NOMO-1 treated with dmso at 0.1 percent for 144 hours (cell line): ENCODE results near the gene RNASE12.
"Not testable (repeated sequence)": the region's sequence is repeated elsewhere in the genome, so short reads cannot be mapped to it uniquely, and the experiment has no call there.

Experiments used
- DNase-seq: peaks from one replicate; lab custom pipeline; 2025; ENCODE audit not compliant: unreplicated experiment; lab: John Stamatoyannopoulos, UW

RNASE12 gene, protein sequence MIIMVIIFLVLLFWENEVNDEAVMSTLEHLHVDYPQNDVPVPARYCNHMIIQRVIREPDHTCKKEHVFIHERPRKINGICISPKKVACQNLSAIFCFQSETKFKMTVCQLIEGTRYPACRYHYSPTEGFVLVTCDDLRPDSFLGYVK

DNA sequence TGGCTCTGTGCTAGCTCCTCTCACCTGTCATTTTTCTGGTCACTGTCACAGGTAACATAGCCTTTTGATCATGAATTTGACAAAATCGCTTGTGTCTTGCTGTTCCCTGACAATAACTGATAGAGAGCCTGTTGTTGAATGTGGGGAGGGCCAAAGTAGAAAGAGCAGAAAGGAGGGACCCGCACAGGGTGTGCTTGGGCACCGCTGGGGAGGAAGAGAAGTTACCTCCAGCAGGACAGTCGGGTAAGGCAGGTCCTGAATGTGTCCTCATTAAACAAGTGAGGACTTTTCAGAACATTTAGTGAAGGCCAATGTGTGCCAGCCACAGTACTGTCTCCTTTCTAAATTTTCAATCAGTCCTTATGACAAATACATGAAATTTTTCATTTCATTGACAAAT lies at the start of gene RNASE12:
Gene RNASE12, minus strand, starts transcription at position 142 of the 400 bp plus-strand sequence. CDS start 653 bp downstream, outside the sequence.
- DNase-seq: no peak

DNA sequence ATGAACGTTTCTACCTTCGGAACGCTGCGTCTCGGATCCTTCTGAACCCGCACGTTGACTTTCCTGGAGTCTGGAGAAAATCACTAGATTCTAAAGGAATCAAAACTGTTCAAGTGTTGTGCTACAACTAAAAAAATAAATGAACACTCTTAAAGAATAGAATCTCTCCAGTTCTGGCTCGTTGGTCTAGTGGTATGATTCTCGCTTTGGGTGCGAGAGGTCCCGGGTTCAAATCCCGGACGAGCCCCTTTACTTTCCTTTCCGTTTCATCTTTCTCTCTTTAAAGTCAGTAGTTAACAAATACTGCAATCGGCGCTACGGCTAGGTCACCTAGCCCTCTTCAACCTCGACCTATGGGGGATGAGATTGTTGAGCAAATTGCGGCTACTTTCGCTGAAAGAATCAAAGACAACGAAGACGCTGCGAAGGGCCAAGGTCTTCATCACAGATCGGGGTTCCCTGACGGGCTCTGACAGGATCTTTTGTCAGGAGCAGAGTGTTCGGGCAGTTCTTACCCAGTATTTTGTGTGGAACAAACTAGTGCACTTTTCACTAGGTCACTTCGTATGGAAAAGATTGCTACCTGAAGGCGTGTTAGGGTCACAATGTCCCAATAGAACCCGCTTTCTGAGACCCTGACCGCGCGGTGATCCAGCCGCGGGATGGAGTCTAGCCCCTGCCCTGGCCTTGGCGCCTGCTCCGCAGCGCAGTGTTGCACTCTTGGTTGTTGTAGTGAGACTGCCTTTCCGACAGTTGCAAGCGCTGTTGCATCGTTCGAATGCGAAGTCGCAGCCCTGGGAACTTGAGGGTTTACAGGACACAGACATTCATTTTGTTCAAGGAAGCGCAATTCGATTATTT lies 41.9 kb upstream of the RNASE12 start:
- DNase-seq: peak; percentile 48

DNA sequence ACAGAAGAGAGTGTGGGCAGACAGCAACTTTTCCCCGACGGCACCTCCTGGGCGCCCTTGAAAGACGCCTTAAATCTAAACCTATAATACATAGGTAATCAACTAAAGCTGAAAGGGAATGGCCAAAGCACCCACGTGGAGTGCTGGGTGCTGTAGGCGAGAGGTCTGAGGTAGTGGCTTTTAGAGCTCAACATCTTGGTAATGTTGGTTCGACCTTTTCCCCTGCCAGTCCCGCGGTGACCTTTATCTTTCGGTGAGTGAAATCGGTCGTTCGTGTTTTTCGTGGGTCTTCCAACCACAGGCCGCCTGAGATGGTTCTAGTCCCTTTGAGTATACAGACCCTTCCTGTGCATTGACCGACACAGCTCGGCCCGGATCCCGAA lies 41.3 kb upstream of the RNASE12 start:
- no peak for DNase-seq

DNA sequence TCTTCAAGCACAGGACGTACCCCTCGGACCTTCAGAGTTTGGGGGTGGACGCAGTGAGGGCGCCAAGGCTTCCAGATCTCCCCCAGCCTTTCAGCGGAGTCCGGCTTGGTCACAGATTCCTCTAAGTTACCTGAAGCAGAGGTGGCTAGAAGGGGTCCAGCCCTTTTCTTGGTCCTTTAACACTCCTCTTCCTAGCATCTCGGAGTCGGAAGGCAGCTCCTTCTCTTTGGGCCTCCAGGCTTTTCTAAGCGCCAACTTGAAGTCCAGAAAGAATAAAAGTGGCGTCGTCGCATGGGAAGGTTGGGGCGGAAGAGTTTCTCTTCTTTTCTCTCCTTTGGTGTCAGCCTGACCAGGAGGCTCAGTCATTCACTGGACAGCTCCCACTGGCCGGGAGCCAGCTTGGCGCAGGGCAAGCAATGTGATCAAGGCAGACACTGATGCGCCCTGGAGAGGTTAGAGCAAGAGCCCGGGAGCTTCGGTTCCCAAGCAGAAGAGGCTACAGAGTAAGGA lies 40.8 kb upstream of the RNASE12 start:
- DNase-seq: no peak

DNA sequence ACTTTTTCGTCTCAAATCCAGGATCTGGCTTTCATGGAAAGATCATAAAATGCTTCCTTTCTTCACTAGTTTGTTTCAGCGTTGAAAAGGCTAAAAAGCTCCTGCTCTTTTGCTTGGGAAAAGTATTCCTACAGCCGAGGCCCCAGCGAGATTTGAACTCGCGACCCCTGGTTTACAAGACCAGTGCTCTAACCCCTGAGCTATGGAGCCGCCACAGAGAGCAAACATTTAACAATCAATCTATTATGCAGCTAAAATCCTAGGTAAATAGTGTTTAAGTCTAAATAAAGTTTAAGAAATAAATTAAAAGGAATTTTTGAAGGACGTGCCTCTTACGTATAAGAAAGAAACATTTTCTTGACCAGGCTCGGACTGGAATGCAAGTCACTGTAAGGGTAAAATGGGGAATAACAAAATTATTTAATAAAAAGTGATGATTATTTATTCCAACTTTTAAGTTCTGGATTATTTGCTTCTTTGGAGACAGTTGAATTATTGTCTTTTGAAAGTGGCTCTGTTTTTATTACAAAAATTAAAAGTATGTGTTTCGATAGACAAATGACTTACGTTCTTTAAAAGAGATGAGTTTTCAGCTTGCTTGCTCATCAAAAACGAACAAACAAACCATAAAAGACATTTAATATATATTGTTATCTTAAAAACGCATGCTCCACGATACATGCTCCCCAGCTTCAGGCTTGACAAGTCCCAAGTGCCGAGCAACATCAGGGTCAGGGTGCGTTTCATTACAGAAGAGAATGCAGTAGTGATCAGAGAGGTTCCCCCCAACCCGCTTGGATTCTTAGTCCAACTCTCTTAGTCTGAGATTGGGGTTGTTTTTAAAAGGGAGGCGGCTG lies 40.1 kb upstream of the RNASE12 start:
- no peak for DNase-seq

DNA sequence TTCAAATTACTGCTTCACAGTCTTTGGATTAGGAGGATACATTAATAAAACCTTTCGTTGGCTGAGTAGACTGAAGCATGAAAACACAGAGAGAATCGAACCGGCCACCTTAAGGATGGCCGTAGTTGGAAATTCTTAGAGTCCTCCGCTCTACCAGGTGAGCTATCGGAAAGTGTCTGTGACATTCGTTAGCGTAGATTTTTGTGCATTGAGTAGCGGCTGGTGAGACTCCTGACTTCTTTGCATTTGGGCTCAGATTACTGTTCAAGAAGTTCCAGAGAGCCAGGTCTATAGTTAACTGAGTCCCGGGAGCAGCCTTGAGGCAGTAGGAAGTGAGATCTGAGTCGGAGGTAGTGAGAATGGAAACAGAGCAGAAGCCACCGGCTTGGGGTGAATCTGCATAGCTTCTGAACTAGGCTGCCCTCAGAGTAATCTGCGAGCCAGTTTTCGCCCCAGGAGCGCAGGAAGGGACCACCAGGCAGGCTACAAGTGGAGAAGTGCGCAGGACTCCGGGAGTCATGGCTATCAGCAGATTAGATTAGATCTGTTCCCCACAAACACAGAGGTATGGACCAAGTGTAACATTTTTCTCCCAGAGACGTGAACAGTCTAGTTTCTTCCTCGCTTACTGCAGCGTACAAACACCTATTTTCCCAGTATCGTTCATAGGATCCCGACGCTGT lies 39.3 kb upstream of the RNASE12 start:
- peak; percentile 48 for DNase-seq

DNA sequence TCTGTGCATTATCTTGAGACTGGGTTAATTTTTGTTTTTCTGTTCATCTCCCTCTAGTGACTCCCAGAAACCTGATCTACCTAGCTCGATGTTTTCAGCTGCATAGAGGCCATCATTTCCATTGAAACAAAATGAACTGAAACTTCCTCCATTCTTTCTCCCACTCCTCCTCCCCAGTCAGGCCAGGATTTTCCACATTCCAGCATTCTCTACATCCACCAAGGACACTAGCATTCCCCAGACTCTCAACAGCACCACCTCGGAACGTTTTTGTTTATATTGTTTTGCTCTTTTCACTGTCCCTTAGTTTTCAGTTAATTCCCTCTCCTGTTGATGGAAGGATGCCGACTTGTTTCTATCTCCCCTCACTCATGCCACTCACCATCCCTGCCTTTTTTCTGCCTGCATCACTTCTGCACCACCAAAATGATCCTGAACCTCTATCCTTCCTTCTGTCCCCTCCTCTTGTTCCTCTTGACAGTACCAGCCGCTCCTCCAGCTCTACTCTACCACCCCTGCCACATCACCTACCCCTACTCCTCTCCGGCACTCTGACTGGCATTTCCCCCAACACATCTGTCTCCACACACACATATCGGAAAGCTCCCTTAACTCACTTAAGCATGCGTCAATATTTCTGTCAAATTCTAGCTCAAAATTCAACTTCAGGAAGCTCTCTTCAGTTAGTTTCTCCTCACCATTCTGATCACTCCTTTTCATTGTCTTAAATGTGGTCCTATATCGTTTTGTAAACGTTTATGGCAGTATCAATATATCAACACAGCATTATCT lies 37.1 kb upstream of the RNASE12 start:
- no peak for DNase-seq

DNA sequence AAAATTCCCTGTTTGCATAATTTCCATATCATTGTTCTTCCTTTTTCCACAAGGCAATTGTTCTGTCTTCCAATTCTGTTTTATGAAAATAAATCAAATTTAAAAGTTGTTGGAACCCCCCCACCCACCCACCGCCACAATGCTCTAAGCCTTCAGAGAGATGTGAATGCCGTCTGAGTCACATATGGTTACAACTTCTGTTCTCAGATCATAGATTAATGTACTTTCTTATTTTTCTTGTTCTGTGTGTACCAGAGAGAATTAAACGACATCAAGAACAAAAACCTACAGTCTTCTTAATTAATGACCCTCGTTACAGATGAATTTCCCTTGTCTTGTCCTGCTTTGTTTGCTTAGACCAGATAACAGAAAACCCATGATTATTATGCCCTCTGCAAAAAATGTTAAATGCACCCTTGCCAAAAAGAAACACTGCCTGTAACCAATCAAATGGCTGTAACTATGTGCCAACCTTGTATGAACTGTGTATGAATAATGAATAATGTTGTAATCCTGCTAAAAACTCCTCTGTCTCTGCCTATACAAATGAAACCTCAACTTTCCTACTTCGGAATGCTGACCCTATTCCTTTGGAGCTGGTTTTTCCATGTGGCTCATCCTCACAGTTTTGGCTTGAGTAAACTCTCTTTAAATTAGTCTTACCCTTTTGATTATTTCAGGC lies 36.3 kb upstream of the RNASE12 start:
- no peak for DNase-seq

DNA sequence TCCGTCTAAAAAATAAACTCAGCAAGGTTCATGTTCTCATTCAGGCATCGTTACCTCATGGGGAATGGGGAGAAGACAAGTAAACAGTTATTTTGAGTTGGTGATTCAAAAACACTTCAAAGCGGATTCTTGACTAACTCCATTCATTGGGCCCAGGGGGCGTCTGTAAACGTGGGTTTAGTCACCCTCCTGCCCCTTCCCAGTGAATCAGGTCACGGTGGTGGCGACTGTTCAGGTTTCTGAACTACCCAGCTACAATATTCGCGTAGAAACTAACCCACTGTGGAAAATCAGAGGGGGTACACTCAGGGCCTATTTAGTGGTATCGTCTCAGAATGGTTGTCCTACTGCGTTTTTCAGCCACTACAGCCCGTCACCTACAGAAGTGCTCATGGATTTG lies 35.1 kb upstream of the RNASE12 start:
- no peak for DNase-seq

DNA sequence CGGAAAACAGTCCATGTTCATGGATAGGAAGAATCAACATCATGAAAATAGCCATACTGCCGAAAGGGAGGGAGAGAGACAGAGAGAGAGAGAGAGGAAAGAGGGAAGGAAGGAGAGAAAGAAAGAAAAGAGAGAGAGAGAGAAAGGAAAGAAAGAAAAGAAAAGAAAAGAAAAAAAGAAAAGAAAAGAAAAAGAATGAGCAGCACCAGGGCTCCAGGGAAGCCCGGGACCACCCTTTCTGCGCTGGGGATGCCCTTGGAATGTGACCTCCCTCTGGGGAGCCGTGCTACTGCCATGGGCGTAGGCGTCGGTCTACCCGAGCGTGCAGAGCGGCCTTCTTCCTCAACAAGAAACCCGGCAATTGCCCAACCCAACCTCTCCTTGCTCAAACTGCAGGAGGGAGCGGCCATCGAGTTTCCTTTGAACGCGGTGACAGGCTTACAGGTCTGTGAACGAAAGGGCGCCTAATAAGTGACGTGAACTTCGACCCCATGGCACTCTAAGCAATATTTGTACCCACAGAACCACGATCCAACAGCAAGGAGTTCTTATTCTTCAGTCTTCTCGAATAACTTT lies 33.4 kb upstream of the RNASE12 start:
- peak; percentile 57 for DNase-seq

DNA sequence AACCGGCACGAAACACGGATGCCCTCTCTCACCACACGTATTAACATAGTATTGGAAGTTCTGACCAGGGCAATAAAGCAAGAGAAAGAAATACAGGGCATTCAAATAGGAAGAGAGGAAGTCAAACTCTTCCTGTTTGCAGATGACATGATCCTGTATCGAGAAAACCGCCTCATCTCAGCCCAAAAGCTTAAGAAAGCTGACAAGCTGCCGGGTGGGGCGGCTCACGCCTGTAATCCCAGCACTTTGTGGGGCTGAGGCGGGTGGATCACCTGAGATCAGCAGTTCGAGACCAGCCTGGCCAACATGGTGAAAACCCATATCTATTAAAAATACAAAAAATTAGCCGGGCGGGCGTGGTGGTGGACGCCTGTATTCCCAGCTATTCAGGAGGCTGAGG lies 32.6 kb upstream of the RNASE12 start:
- no peak for DNase-seq

DNA sequence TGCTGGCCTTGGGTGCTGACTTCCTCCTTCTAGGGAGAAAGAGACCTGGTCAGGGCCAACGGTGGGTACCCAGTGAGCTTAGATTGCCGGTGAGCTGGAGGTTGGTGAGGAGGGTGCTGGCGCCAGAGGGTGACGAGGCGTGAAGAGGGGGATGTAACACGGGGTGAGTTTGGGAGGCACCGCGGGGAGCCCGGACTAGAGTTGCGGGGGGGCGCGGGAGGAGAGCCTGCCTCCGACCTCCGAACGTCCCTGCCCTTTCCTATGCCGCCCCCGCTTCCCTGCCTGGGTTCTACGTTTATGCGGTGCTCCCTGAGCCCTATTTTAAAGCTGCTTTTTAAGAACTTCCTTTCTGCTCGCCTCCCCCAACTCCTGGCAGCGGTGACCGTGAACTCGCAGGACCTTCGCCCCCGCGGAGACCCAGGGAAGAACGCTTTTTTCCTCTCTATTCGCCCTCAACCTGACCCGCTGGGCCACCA lies 31.7 kb upstream of the RNASE12 start:
- no peak for DNase-seq

DNA sequence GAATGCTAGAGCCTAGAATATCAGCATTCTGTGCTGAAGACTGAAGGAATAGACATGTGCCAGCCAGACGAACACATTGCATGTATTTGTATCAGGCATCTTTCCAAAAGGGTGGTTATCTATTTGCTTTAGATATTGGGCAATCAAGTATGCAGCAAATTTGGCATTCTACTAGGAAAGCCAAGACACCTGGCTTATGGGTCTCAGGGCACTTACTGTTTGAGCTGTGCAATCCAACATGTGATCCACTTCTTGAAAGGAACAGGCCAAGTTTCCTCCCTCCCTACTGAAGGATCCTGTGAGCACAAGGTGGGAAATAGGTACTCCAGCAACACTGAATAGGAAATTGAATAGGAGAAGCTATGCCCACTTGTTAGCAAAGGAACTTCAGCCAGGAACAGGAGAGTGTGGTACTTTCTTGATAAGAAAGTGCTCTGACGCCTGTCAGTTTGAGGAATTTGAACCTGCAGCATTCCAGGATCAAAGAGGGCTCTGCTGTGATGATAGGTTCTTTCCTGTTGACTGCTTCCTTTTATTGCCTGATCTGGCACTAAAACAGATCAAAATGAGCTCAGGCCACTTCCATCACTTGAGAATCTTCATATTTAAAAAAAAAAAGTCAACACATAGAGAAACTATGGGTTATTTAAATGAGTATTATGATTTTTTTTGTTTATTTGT lies 29.8 kb upstream of the RNASE12 start:
- DNase-seq: no peak

DNA sequence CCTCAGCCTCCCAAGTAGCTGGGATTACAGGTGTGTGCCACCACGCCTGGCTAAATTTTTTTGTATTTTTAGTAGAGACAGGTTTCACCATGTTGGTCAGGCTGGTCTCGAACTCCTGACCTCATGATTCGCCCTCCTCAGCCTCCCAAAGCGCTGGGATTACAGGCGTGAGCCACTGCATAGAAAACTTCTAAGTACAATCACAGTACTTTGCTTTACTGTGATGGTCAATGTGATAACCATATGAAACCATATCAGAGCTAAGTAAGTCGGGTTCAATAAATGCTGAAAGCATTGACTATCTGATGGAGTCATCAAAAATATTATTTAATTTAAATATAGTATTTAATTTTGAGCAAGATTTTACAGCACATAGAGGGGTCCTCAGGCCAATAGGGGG lies 28.5 kb upstream of the RNASE12 start:
- not testable (repeated sequence) for DNase-seq

DNA sequence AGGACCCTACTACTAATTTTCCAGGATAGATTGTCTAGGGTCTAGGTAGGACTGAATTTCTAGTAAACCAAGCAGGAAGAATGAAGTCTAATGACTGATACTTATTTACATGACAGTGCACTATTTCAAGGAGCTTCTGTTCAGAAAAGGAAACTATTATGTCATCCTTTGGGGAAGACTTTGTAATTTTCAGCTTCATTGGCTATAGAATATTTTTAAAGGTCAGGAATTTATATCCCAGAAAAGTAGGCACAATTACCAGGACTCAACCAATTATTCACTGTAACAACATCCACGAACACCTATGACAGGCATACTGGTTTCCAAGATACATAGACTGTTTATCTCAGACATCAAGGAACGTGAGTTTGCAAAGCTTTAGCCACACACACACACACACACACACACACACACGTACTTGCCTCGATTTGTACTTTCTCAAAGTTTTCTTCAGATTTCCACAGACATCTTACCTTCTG lies 27.1 kb upstream of the RNASE12 start:
- no peak for DNase-seq

DNA sequence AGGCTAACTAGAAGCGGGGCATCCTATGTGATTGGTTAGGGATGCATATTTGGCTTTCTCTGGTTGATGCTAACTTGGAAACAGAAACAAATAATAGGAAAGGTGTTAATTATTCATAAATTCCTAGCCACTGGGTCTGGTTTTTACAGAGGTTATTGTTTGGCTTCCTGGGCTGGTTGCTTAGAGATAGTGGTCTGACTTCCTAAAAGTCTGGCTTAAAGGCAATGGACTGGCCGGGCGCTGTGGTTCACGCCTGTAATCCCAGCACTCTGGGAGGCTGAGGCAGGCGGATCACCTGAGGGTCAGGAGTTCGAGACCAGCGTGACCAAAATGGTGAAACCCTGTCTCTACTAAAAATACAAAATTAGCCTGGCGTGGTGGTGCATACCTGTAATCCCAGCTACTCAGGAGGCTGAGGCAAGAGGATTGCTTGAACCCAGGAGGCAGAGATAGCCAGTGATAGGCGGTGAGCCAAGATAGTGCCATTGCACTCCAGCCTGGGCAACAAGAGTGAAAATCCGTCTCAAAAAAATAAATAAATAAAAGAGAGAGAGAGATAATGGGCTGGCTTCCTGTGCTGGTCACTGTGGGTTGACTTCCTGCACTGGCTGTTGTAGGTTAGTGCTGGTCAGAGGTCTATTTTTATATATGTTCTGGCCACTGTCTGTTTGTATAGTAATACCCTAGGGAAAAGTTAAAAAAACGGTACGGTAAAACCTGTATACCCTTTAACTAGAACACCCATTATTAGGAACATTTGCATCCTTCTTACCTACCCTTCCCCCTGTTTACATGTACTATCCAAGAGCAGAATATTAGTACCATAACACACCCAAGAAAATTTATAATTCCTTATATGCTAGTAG lies 26.2 kb upstream of the RNASE12 start:
- DNase-seq: no peak

DNA sequence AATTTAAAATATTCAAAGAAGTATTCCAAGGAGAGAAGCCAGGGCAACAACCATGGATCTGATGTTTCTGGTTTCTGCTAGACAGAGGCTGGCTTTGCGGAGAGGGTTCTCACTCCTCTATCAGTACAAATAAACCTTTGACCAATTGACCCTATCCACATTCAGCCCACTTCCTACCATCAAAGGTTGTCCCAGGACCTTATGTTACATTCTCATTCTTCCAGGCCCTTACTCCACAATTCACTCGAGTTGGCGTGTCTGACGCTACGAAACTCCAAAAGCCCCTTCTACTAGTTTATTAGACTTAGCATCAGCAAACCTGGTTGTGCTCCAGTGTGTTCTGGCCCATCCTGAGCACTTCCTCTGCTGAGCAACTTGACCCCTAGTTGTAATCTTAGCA lies 24.8 kb upstream of the RNASE12 start:
- no peak for DNase-seq
